Liver (tissue), 9 donors: Measurements from ENCODE around the gene MCM9. TPM values are rescaled to one million over a fixed set of nuclear protein-coding genes. Genes with fewer than 3 reads are reported as not detected.

Experiments used
- DNase-seq: peaks from one replicate; pipeline ENCODE4 v3.0.0-alpha.2; 2017; ENCODE audit warnings: low spot score
- H3K27ac ChIP-seq, 2 donors: one replicate each; pipeline ENCODE4 v1.7.0; 2013; ENCODE audit warnings: inconsistent platforms in 2 of 2, low read length in 2 of 2, control low read depth in 1 of 2, low read depth in 1 of 2, mild to moderate bottlenecking in 1 of 2
- H3K27me3 ChIP-seq, 4 donors: one replicate each; pipeline versions ENCODE4 v1.6.1 to v1.7.0; 2013; ENCODE audit warnings: low read length in 3 of 4, inconsistent platforms in 1 of 4, mild to moderate bottlenecking in 1 of 4, moderate library complexity in 1 of 4; ENCODE audit not compliant: control insufficient read depth in 4 of 4, insufficient read depth in 4 of 4
- H3K36me3 ChIP-seq, 4 donors: one replicate each; pipeline versions ENCODE4 v1.6.1 to v1.7.0; 2013; ENCODE audit warnings: low read length in 3 of 4, mild to moderate bottlenecking in 3 of 4, low read depth in 1 of 4, moderate library complexity in 1 of 4; ENCODE audit not compliant: control insufficient read depth in 4 of 4, insufficient read depth in 3 of 4
- H3K4me1 ChIP-seq, 4 donors: one replicate each; pipeline versions ENCODE4 v1.6.1 to v1.7.0; 2013; ENCODE audit warnings: low read length in 3 of 4, mild to moderate bottlenecking in 3 of 4, moderate library complexity in 1 of 4; ENCODE audit not compliant: control insufficient read depth in 4 of 4, insufficient read depth in 4 of 4
- H3K4me3 ChIP-seq, 3 donors: one replicate each; pipeline versions ENCODE4 v1.6.1 to v1.7.0; 2013; ENCODE audit warnings: low read length in 3 of 3, control low read depth in 1 of 3, low read depth in 1 of 3, mild to moderate bottlenecking in 1 of 3
- H3K9ac ChIP-seq, 2 donors: one replicate each; pipeline ENCODE4 v1.7.0; 2013; ENCODE audit warnings: low read length in 2 of 2, mild to moderate bottlenecking in 2 of 2, moderate library complexity in 2 of 2, control low read depth in 1 of 2, low read depth in 1 of 2
- H3K9me3 ChIP-seq, 4 donors: one replicate each; pipeline versions ENCODE4 v1.6.1 to v1.7.0; 2013; ENCODE audit warnings: low read length in 3 of 4; ENCODE audit not compliant: control insufficient read depth in 4 of 4
- EGR1 ChIP-seq, 2 donors: IDR thresholded peaks; 2 replicates each; pipeline ENCODE4 v1.6.1; 2016 to 2018; ENCODE audit warnings: antibody characterized with exemption in 2 of 2, low read depth in 2 of 2
- FOXA1 ChIP-seq: IDR thresholded peaks from 2 replicates; pipeline ENCODE4 v1.6.1; 2016; ENCODE audit warnings: antibody characterized with exemption
- FOXA2 ChIP-seq: IDR thresholded peaks from 2 replicates; pipeline ENCODE4 v1.6.1; 2016; ENCODE audit warnings: antibody characterized with exemption
- GABPA ChIP-seq, 2 donors: IDR thresholded peaks in 1 of 2; conservative IDR thresholded peaks in 1 of 2; 2 replicates each; pipeline ENCODE4 v1.6.1; 2016; ENCODE audit warnings: antibody characterized with exemption in 2 of 2, mild to moderate bottlenecking in 1 of 2, moderate library complexity in 1 of 2
- HNF4A ChIP-seq, 2 donors: conservative IDR thresholded peaks; 2 replicates each; pipeline ENCODE4 v1.6.1; 2016; ENCODE audit warnings: antibody characterized with exemption in 2 of 2, mild to moderate bottlenecking in 2 of 2
- HNF4G ChIP-seq: IDR thresholded peaks from 2 replicates; pipeline ENCODE4 v1.6.1; 2016; ENCODE audit warnings: antibody characterized with exemption
- JUND ChIP-seq, 2 donors: IDR thresholded peaks; 2 replicates each; pipeline ENCODE4 v1.6.1; 2016; ENCODE audit warnings: antibody characterized with exemption in 2 of 2
- NR2F2 ChIP-seq: IDR thresholded peaks from 2 replicates; pipeline ENCODE4 v1.6.1; 2016; ENCODE audit warnings: antibody characterized with exemption
- RAD21 ChIP-seq, 2 donors: IDR thresholded peaks; 2 replicates each; pipeline ENCODE4 v1.6.1; 2016; ENCODE audit warnings: antibody characterized with exemption in 2 of 2, mild to moderate bottlenecking in 2 of 2
- RXRA ChIP-seq, 2 donors: IDR thresholded peaks; 2 replicates each; pipeline ENCODE4 v1.6.1; 2017 to 2018; ENCODE audit warnings: antibody characterized with exemption in 2 of 2, mild to moderate bottlenecking in 1 of 2
- SP1 ChIP-seq: IDR thresholded peaks from 2 replicates; pipeline ENCODE4 v1.6.1; 2018; ENCODE audit warnings: antibody characterized with exemption, mild to moderate bottlenecking
- TAF1 ChIP-seq: conservative IDR thresholded peaks from 2 replicates; pipeline ENCODE4 v1.6.1; 2016; ENCODE audit warnings: antibody characterized with exemption, mild to moderate bottlenecking
- YY1 ChIP-seq: IDR thresholded peaks from 2 replicates; pipeline ENCODE4 v1.6.1; 2016; ENCODE audit warnings: antibody characterized with exemption, mild to moderate bottlenecking
- WGBS: extraction: QIAGEN DNeasy Blood & Tissue Kit; methylation state at CpG from one replicate; pipeline ENCODE4 v1.1.7; 2013; 5-methylcytosine and 5-hydroxymethylcytosine counted together
- polyA plus RNA-seq, 2 donors: library from polyadenylated mRNA; stranded (reverse) in 1 of 2; unstranded in 1 of 2; fragments of 200-250 nt in 1 of 2; fragments of >200 nt in 1 of 2; fragmentation: Nextera tagmentation in 1 of 2; extraction: Ambion mirVana in 1 of 2; gene quantifications; one replicate each; pipeline versions ENCODE4 v1.2.1 to v1.2.3, GENCODE V29; 2013 to 2015
- total RNA-seq, 2 donors: library from RNA; depleted of rRNA; stranded (reverse); fragments of >200 nt; gene quantifications; one replicate each; pipeline ENCODE4 v1.2.3, GENCODE V29; 2014
- TF ChIP-seq, protein P1 (sequence below): fragments of 150-350 bp; IDR thresholded peaks from 2 replicates; pipeline ENCODE4 v1.5.1; 2017; ENCODE audit warnings: improper control_type of control experiment, low read depth, low read length; ENCODE audit not compliant: missing input control
- TF ChIP-seq, protein P2 (sequence below): IDR thresholded peaks from 2 replicates; pipeline ENCODE4 v1.6.1; 2016; ENCODE audit warnings: antibody characterized with exemption
- TF ChIP-seq, protein P3 (sequence below): IDR thresholded peaks from 2 replicates; pipeline ENCODE4 v1.6.1; 2016; ENCODE audit warnings: antibody characterized with exemption, mild to moderate bottlenecking
- TF ChIP-seq, protein P4 (sequence below): IDR thresholded peaks from 2 replicates; pipeline ENCODE4 v1.6.1; 2016; ENCODE audit warnings: antibody characterized with exemption
- TF ChIP-seq, protein P5 (sequence below): IDR thresholded peaks from 2 replicates; pipeline ENCODE4 v1.6.1; 2016; ENCODE audit warnings: antibody characterized with exemption
- donor health status: healthy.
- donor health status: healthy.
- donor health status: healthy.
- donor health status: healthy.
- donor health status: healthy.

MCM9 gene
- total and polyA plus RNA-seq, 4 donors: 3.6 to 17.4 (median 8.7) TPM

DNA sequence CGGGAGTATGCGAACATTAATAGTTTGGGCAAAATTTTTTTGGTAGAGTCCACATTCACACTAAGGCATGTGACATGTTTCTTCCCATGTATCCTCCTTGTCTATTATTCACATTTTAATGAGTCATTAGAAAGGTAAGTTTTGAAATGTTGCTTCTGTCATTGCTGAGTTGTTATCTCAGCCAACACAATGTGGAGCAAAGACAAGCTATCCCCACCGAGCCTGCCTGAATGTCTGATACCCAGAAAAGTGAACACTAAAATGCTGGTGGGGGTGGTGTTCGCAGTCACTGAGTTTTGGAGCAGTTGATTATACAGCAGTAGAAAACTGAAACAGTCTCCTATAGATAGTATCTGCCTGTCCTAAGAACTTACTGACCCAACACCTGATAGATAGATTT lies 109.3 kb downstream of the MCM9 start:
- TF ChIP-seq EGR1 (IDR thresholded peaks at IDR 0.05; ENCODE audit: low read depth in 2 of 2): no peak
- TF ChIP-seq FOXA2: no peak
- TF ChIP-seq, protein P1, sequence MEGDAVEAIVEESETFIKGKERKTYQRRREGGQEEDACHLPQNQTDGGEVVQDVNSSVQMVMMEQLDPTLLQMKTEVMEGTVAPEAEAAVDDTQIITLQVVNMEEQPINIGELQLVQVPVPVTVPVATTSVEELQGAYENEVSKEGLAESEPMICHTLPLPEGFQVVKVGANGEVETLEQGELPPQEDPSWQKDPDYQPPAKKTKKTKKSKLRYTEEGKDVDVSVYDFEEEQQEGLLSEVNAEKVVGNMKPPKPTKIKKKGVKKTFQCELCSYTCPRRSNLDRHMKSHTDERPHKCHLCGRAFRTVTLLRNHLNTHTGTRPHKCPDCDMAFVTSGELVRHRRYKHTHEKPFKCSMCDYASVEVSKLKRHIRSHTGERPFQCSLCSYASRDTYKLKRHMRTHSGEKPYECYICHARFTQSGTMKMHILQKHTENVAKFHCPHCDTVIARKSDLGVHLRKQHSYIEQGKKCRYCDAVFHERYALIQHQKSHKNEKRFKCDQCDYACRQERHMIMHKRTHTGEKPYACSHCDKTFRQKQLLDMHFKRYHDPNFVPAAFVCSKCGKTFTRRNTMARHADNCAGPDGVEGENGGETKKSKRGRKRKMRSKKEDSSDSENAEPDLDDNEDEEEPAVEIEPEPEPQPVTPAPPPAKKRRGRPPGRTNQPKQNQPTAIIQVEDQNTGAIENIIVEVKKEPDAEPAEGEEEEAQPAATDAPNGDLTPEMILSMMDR: no peak
- no peak for TF ChIP-seq YY1
- TF ChIP-seq GABPA (IDR thresholded peaks at IDR 0.05 in 1 of 2, conservative IDR thresholded peaks at IDR 0.05 in 1 of 2): no peak
- TF ChIP-seq FOXA1: no peak
- no peak for TF ChIP-seq HNF4G
- TF ChIP-seq RXRA (IDR thresholded peaks at IDR 0.05): no peak
- no peak for TF ChIP-seq HNF4A (conservative IDR thresholded peaks at IDR 0.05)
- no peak for TF ChIP-seq RAD21 (IDR thresholded peaks at IDR 0.05)
- no peak for TF ChIP-seq TAF1
- no peak for TF ChIP-seq JUND (IDR thresholded peaks at IDR 0.05)
- TF ChIP-seq, protein P2, sequence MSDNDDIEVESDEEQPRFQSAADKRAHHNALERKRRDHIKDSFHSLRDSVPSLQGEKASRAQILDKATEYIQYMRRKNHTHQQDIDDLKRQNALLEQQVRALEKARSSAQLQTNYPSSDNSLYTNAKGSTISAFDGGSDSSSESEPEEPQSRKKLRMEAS: no peak
- no peak for TF ChIP-seq NR2F2
- TF ChIP-seq, protein P3, sequence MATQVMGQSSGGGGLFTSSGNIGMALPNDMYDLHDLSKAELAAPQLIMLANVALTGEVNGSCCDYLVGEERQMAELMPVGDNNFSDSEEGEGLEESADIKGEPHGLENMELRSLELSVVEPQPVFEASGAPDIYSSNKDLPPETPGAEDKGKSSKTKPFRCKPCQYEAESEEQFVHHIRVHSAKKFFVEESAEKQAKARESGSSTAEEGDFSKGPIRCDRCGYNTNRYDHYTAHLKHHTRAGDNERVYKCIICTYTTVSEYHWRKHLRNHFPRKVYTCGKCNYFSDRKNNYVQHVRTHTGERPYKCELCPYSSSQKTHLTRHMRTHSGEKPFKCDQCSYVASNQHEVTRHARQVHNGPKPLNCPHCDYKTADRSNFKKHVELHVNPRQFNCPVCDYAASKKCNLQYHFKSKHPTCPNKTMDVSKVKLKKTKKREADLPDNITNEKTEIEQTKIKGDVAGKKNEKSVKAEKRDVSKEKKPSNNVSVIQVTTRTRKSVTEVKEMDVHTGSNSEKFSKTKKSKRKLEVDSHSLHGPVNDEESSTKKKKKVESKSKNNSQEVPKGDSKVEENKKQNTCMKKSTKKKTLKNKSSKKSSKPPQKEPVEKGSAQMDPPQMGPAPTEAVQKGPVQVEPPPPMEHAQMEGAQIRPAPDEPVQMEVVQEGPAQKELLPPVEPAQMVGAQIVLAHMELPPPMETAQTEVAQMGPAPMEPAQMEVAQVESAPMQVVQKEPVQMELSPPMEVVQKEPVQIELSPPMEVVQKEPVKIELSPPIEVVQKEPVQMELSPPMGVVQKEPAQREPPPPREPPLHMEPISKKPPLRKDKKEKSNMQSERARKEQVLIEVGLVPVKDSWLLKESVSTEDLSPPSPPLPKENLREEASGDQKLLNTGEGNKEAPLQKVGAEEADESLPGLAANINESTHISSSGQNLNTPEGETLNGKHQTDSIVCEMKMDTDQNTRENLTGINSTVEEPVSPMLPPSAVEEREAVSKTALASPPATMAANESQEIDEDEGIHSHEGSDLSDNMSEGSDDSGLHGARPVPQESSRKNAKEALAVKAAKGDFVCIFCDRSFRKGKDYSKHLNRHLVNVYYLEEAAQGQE: no peak
- TF ChIP-seq SP1: no peak
- TF ChIP-seq, protein P4, sequence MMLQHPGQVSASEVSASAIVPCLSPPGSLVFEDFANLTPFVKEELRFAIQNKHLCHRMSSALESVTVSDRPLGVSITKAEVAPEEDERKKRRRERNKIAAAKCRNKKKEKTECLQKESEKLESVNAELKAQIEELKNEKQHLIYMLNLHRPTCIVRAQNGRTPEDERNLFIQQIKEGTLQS: no peak
- TF ChIP-seq, protein P5, sequence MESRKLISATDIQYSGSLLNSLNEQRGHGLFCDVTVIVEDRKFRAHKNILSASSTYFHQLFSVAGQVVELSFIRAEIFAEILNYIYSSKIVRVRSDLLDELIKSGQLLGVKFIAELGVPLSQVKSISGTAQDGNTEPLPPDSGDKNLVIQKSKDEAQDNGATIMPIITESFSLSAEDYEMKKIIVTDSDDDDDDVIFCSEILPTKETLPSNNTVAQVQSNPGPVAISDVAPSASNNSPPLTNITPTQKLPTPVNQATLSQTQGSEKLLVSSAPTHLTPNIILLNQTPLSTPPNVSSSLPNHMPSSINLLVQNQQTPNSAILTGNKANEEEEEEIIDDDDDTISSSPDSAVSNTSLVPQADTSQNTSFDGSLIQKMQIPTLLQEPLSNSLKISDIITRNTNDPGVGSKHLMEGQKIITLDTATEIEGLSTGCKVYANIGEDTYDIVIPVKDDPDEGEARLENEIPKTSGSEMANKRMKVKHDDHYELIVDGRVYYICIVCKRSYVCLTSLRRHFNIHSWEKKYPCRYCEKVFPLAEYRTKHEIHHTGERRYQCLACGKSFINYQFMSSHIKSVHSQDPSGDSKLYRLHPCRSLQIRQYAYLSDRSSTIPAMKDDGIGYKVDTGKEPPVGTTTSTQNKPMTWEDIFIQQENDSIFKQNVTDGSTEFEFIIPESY: no peak
- WGBS: 97% methylated on average over 4 of the region's 4 CpGs

More for the DNA sequence above, 109.3 kb downstream of the MCM9 start:
- Histone ChIP-seq H3K4me3 (no peak overlapping the region), H3K36me3 (peaks cover 13 to 25% (median 18%) of the 10 kb centered on the region in 4 donors), H3K27ac (no peak overlapping the region), H3K4me1 (no peaks in the 10 kb centered on the region), H3K9ac (no peak overlapping the region), H3K9me3 (no peaks in the 10 kb centered on the region), H3K27me3 (no peaks in the 10 kb centered on the region)
- no peak for DNase-seq
